Stomach smooth muscle (tissue), 2 donors: ENCODE data around the gene NCAN.
"Not testable (repeated sequence)": the region's sequence is repeated elsewhere in the genome, so short reads cannot be mapped to it uniquely, and the experiment has no call there.

Experiments used
- H3K27ac ChIP-seq: one replicate; pipeline ENCODE4 v1.7.0; 2013; ENCODE audit warnings: mild to moderate bottlenecking, low read length, inconsistent platforms
- H3K27me3 ChIP-seq, 2 donors: one replicate each; pipeline ENCODE4 v1.7.0; 2013; ENCODE audit warnings: low read length in 2 of 2; ENCODE audit not compliant: insufficient read depth in 2 of 2, control insufficient read depth in 1 of 2
- H3K36me3 ChIP-seq, 2 donors: one replicate each; pipeline ENCODE4 v1.7.0; 2013; ENCODE audit warnings: low read length in 2 of 2; ENCODE audit not compliant: control insufficient read depth in 2 of 2, insufficient read depth in 2 of 2
- H3K4me1 ChIP-seq: one replicate; pipeline ENCODE4 v1.7.0; 2013; ENCODE audit warnings: low read length; ENCODE audit not compliant: control insufficient read depth, insufficient read depth
- H3K4me3 ChIP-seq, 2 donors: one replicate each; pipeline ENCODE4 v1.7.0; 2013; ENCODE audit warnings: low read length in 2 of 2
- H3K9ac ChIP-seq, 2 donors: one replicate each; pipeline ENCODE4 v1.7.0; 2013; ENCODE audit warnings: low read length in 2 of 2, mild to moderate bottlenecking in 1 of 2
- H3K9me3 ChIP-seq, 2 donors: one replicate each; pipeline ENCODE4 v1.7.0; 2013; ENCODE audit warnings: low read length in 2 of 2; ENCODE audit not compliant: control insufficient read depth in 2 of 2
- donor health status: healthy.
- donor health status: Pancreatic carcinoma.

Gene NCAN

GRCh38 chr19:19239675-19240074, 27.9 kb downstream of the NCAN start:
- H3K4me1 ChIP-seq = no peaks in the 10 kb centered on the region
- H3K36me3 ChIP-seq = no peaks in the 10 kb centered on the region
- no peak overlapping the region for H3K4me3 ChIP-seq
- peaks cover 5 to 8% of the 10 kb centered on the region in 2 donors for H3K27me3 ChIP-seq
- H3K9me3 ChIP-seq = peaks cover 2 to 4% of the 10 kb centered on the region in 2 donors
- no peak overlapping the region for H3K9ac ChIP-seq
- H3K27ac ChIP-seq = no peak overlapping the region

GRCh38 chr19:19240476-19240875, 28.7 kb downstream of the NCAN start:
- H3K9ac ChIP-seq = no peak overlapping the region
- no peaks in the 10 kb centered on the region for H3K4me1 ChIP-seq
- no peaks in the 10 kb centered on the region for H3K36me3 ChIP-seq
- no peak overlapping the region for H3K27ac ChIP-seq
- peaks cover 5 to 8% of the 10 kb centered on the region in 2 donors for H3K27me3 ChIP-seq
- no peaks in the 10 kb centered on the region for H3K9me3 ChIP-seq
- H3K4me3 ChIP-seq = no peak overlapping the region

- no peaks in the 10 kb centered on the region for H3K36me3 ChIP-seq
- no peak overlapping the region for H3K9ac ChIP-seq
- H3K27ac ChIP-seq = no peak overlapping the region
- H3K9me3 ChIP-seq = no peaks in the 10 kb centered on the region
- no peak overlapping the region for H3K4me3 ChIP-seq
- H3K4me1 ChIP-seq = no peaks in the 10 kb centered on the region
- H3K27me3 ChIP-seq = peaks cover 3 to 8% of the 10 kb centered on the region in 2 donors
Measured at GRCh38 chr19:19250196-19250801, 38.5 kb downstream of the NCAN start.

GRCh38 chr19:19253409-19253808, 41.7 kb downstream of the NCAN start:
- H3K27ac ChIP-seq, H3K9me3 ChIP-seq, H3K9ac ChIP-seq, H3K4me3 ChIP-seq, H3K36me3 ChIP-seq, H3K4me1 ChIP-seq: not testable (repeated sequence)
- peaks cover 3 to 14% of the 10 kb centered on the region in 2 donors for H3K27me3 ChIP-seq

DNA sequence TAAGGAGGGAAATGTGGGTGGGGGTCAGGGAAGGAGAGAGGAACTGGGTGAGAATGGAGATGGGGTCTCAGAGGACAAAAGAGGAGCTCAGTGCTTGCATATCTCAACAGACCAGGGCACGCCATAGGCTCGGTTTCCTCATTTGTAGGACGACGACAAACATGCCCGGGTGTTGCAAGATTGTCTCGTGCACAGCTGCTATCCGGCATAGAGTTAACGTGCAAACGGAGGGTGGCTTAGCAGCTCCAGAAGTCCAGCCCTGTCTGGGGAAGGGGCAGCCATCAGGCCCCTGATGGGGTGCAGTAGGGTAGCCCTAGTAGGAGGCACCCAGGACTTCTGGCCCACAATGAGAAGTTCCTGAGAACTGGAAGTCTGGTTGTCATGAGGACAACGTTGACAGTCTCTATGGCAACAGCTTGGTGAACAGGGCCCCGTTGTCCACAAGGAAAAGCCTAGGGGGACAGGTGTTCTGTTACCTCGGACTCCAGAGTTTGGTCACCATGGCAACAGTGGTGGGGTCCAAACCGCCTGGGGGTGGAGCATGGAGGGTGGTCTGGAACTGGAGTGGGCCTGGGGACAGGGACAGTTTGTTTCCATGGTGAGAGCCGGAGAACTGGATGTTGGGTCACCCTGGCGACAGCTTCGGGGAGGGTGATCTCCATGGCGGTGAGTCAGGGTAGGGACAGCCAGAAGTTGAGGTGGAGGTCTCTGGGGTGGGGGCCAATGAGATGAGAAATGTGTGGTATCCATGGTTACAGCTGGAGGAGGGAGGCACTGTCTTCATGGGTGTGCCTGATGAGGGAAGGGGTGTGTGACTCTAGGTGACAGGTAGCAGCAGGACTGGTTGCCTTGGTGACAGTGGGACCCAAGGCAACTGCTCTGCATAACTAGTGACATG, 44.6 kb downstream of the NCAN start:
- H3K27ac ChIP-seq = no peak overlapping the region
- peaks cover 0 to 3% of the 10 kb centered on the region in 2 donors for H3K9me3 ChIP-seq
- peaks cover 12 to 14% of the 10 kb centered on the region in 2 donors for H3K27me3 ChIP-seq

GRCh38 chr19:19257137-19257536, 45.4 kb downstream of the NCAN start:
- H3K27me3 ChIP-seq = peaks cover 10 to 17% of the 10 kb centered on the region in 2 donors
- H3K27ac ChIP-seq = no peak overlapping the region
- H3K9me3 ChIP-seq = peaks cover 0 to 3% of the 10 kb centered on the region in 2 donors
- H3K36me3 ChIP-seq = no peaks in the 10 kb centered on the region
- no peak overlapping the region for H3K9ac ChIP-seq
- peaks cover 4% of the 10 kb centered on the region for H3K4me1 ChIP-seq
- no peak overlapping the region for H3K4me3 ChIP-seq

More for the DNA sequence above, 44.6 kb downstream of the NCAN start:
- Histone ChIP-seq H3K4me3 (no peak overlapping the region), H3K9ac (no peak overlapping the region), H3K4me1 (no peaks in the 10 kb centered on the region), H3K36me3 (no peaks in the 10 kb centered on the region)

- H3K27me3 ChIP-seq = peaks cover 16 to 25% of the 10 kb centered on the region in 2 donors
- H3K27ac ChIP-seq = no peak overlapping the region
- no peaks in the 10 kb centered on the region for H3K36me3 ChIP-seq
- peaks cover 4% of the 10 kb centered on the region for H3K4me1 ChIP-seq
- H3K9me3 ChIP-seq = peaks cover 0 to 3% of the 10 kb centered on the region in 2 donors
- no peak overlapping the region for H3K4me3 ChIP-seq
- no peak overlapping the region for H3K9ac ChIP-seq
Measured at GRCh38 chr19:19257836-19258588, 46.3 kb downstream of the NCAN start.

GRCh38 chr19:19258589-19259338, 47.0 kb downstream of the NCAN start:
- H3K4me3 ChIP-seq = no peak overlapping the region

GRCh38 chr19:19259741-19260140, 48.0 kb downstream of the NCAN start:
- H3K27me3 ChIP-seq = peaks cover 17 to 29% of the 10 kb centered on the region in 2 donors
- peaks cover 0 to 3% of the 10 kb centered on the region in 2 donors for H3K9me3 ChIP-seq
- H3K4me1 ChIP-seq = peaks cover 4% of the 10 kb centered on the region
- no peak overlapping the region for H3K9ac ChIP-seq
- H3K36me3 ChIP-seq = no peaks in the 10 kb centered on the region
- H3K4me3 ChIP-seq = no peak overlapping the region
- H3K27ac ChIP-seq = no peak overlapping the region

More at GRCh38 chr19:19258589-19259338, 47.0 kb downstream of the NCAN start:
- H3K9me3 ChIP-seq = peaks cover 0 to 3% of the 10 kb centered on the region in 2 donors
- H3K27me3 ChIP-seq = peaks cover 17 to 28% of the 10 kb centered on the region in 2 donors
- H3K36me3 ChIP-seq = no peaks in the 10 kb centered on the region
- peaks cover 4% of the 10 kb centered on the region for H3K4me1 ChIP-seq
- H3K9ac ChIP-seq = no peak overlapping the region
- H3K27ac ChIP-seq = no peak overlapping the region
